Activated CD8-positive, alpha-beta T cell treated with anti-CD3 and anti-CD28 coated beads for 36 hours (primary cell): ENCODE results near the gene PTPN1. TPM values are rescaled to one million over a fixed set of nuclear protein-coding genes. Genes with fewer than 3 reads are reported as not detected.
A peak's percentile ranks its signal among the peaks of the same experiment; 100 is the strongest.

ENCODE experiments used
- ATAC-seq: fragments of 200-7000 bp; cut with Tn5 transposase; one replicate; pipeline ENCODE4 v1.10.0; 2021; ENCODE audit warnings: mild to moderate bottlenecking, moderate library complexity
- CTCF ChIA-PET: fragments of 350-600 bp; sonication (Branson Sonifier 250); formaldehyde crosslinking; loops from one replicate; lab custom pipeline; 2021; ENCODE audit warnings: antibody characterized with exemption; lab: Charles Lee
- POLR2A ChIA-PET: fragments of 350-600 bp; sonication (Branson Sonifier 250); formaldehyde crosslinking; loops from one replicate; lab custom pipeline; 2021; ENCODE audit warnings: antibody characterized with exemption; lab: Charles Lee
- DNase-seq: peaks from one replicate; pipeline ENCODE4 v3.0.0-alpha.2; 2020
- H3K27ac Mint-ChIP-seq: one replicate; pipeline ENCODE4 v1.8.0; 2021; ENCODE audit warnings: mild to moderate bottlenecking, mixed read lengths
- H3K27me3 Mint-ChIP-seq: one replicate; pipeline ENCODE4 v1.8.0; 2021; ENCODE audit warnings: mixed read lengths
- H3K36me3 Mint-ChIP-seq: one replicate; pipeline ENCODE4 v1.8.0; 2021; ENCODE audit warnings: low read depth, mixed read lengths
- H3K4me1 Mint-ChIP-seq: one replicate; pipeline ENCODE4 v1.8.0; 2021; ENCODE audit warnings: low read depth, mixed read lengths
- H3K4me3 Mint-ChIP-seq: one replicate; pipeline ENCODE4 v1.8.0; 2021; ENCODE audit warnings: mild to moderate bottlenecking, moderate library complexity, mixed read lengths
- H3K9me3 Mint-ChIP-seq: one replicate; pipeline ENCODE4 v1.8.0; 2021; ENCODE audit warnings: mixed read lengths
- intact Hi-C: fragments of 100-400 bp; cut with micrococcal nuclease; formaldehyde crosslinking; loops from one replicate; pipeline ENCODE4 v1.10.0; 2022
- total RNA-seq, 2 experiments: library from RNA; stranded (reverse); gene quantifications; one replicate each; pipeline ENCODE4 v1.2.3, GENCODE V29; 2021
- TF ChIP-seq, protein P1 (sequence below): fragments of 200-600 bp; IDR thresholded peaks from one replicate; pipeline ENCODE4 v1.8.0; 2022; ENCODE audit warnings: antibody characterized with exemption, mild to moderate bottlenecking

PTPN1 gene
- total RNA-seq, 2 experiments from 2014 or later: 65.1 to 66.6 TPM

DNA sequence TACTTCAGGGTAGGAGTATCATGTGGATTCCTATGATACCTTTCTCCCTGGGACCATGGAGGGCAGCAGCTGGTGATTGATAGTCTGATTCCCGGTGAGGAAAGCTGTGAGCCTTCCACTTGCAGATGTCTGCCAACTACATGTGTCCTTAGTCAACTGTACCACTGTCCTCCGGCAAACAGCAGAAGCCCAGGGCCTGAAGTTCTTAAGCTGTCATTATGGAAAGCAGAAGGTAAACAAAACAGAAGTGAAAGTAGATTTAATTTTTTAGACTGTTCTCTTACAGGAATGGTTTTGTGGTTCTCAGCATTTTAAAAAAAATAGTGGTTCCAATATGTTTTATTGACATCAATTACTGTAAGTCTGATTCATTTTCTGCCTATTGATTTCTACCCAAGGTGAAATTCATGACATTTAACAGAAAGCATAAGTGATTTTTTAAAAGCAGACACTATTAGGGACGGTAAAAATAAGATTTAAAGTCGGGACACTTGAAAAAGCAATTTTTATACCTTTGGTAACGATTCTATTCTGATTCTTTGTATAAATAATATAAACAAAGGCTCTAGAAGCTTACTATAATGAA lies 36.6 kb downstream of the PTPN1 start:
- Mint-ChIP-seq H3K9me3 (no peaks in the 10 kb centered on the region), H3K4me3 (peak overlapping the region; percentile 35), H3K4me1 (peaks cover 51% of the 10 kb centered on the region), H3K36me3 (peaks cover 36% of the 10 kb centered on the region), H3K27me3 (no peaks in the 10 kb centered on the region), H3K27ac (peak overlapping the region; percentile 69)
- peak; percentile 55 for ATAC-seq
- CTCF ChIA-PET: interaction anchor here (1.4 to 3.5 kb wide), 4 partner anchors 11 to 248 kb away, joined by 3 to 12 read pairs (median 5); partner anchors contain the start of gene BCAS4
- TF ChIP-seq, protein P1, sequence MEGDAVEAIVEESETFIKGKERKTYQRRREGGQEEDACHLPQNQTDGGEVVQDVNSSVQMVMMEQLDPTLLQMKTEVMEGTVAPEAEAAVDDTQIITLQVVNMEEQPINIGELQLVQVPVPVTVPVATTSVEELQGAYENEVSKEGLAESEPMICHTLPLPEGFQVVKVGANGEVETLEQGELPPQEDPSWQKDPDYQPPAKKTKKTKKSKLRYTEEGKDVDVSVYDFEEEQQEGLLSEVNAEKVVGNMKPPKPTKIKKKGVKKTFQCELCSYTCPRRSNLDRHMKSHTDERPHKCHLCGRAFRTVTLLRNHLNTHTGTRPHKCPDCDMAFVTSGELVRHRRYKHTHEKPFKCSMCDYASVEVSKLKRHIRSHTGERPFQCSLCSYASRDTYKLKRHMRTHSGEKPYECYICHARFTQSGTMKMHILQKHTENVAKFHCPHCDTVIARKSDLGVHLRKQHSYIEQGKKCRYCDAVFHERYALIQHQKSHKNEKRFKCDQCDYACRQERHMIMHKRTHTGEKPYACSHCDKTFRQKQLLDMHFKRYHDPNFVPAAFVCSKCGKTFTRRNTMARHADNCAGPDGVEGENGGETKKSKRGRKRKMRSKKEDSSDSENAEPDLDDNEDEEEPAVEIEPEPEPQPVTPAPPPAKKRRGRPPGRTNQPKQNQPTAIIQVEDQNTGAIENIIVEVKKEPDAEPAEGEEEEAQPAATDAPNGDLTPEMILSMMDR: no peak
- POLR2A ChIA-PET: interaction anchor here (0.7 to 2.1 kb wide), 11 partner anchors 11 to 394 kb away, joined by 3 to 6 read pairs (median 4); no protein-coding TSS in a partner anchor
- intact Hi-C loops: no loop called here
- DNase-seq: peak; percentile 38

DNA sequence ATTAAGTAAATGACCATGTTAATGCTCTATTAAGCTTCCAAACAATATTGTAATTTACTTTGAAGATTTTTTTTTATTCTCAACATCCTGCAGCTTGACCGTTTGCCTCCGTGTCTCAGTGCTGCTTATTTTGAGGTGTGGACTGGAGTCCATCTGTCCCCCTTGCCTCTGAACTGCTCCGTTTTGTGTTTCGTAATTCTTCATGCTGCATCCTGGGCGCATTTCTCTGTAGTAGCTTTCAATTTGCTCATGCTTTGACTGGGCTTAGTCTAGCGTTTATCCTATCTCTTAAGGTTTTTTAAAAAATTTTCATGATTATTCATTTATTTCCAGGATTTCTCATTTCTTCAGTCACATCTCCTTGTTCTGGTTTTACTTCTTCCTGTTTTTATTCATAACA lies 37.8 kb downstream of the PTPN1 start:
- TF ChIP-seq, protein P1: no peak
- Mint-ChIP-seq H3K27ac (peak overlapping the region; percentile 17), H3K4me3 (no peak overlapping the region), H3K36me3 (peaks cover 39% of the 10 kb centered on the region), H3K4me1 (peaks cover 41% of the 10 kb centered on the region), H3K27me3 (no peaks in the 10 kb centered on the region), H3K9me3 (no peaks in the 10 kb centered on the region)
- intact Hi-C loops: no loop called here
- DNase-seq: no peak
- ATAC-seq: no peak
- CTCF ChIA-PET: interaction anchor here (1.1 to 3.5 kb wide), 4 partner anchors 21 to 246 kb away, joined by 3 to 12 read pairs (median 5); partner anchors contain the start of gene BCAS4
- POLR2A ChIA-PET: interaction anchor here (0.6 to 2.7 kb wide), 3 partner anchors 13 to 34 kb away, joined by 3 to 13 read pairs (median 4); no protein-coding TSS in a partner anchor

DNA sequence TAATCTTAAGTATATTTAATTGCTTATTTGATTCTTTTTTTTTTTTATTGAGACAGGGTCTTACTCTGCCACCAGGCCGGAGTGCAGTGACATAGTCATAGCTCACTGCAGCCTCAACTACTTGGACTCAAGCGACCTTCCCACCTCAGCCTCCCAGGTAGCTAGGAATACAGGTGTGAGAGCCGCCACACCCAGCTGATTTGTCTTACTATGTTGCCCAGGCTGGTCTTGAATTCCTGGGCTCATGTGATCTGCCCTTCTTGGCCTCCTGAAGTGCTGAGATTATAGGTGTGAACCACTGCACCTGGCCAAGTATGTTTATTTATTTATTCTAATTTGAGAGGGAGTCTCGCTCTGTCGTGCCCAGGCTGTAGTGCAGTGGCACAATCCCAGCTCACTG lies 38.2 kb downstream of the PTPN1 start:
- ChIA-PET POLR2A (interaction anchor here (1.1 to 2.7 kb wide), 2 partner anchors 22 to 26 kb away, joined by 3 to 13 read pairs; no protein-coding TSS in a partner anchor), CTCF (interaction anchor here (0.6 to 3.5 kb wide), 5 partner anchors 21 to 476 kb away, joined by 3 to 12 read pairs (median 3); no protein-coding TSS in a partner anchor)
- intact Hi-C loops: no loop called here
- Mint-ChIP-seq H3K27ac (peak overlapping the region; percentile 30), H3K4me3 (no peak overlapping the region), H3K4me1 (peaks cover 37% of the 10 kb centered on the region), H3K36me3 (peaks cover 37% of the 10 kb centered on the region), H3K27me3 (no peaks in the 10 kb centered on the region), H3K9me3 (no peaks in the 10 kb centered on the region)
- ATAC-seq (no peak), DNase-seq (no peak)
- TF ChIP-seq, protein P1: no peak

DNA sequence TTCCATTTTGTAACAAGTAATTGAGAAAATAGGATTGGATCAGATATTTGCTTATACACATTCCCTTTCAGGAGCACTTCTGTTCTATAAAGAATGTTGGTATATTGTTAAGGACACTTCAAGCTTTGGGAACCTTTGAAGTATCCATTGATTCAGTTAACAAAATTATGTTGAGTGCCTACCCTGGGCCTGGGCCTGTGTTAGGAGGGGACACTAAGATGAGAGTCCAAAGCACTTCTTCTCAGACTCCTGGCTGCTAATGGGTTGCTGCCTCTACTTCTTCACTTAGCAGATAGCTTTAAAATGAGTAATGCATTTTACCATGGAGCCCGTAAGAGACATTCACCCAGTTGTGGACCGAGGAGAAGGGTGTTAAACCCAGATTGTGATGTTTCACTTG lies 40.3 kb downstream of the PTPN1 start:
- ATAC-seq: no peak
- TF ChIP-seq, protein P1: no peak
- peak overlapping the region; percentile 15 for H3K27ac Mint-ChIP-seq
- POLR2A ChIA-PET: interaction anchor here (1.1 to 2.9 kb wide), 4 partner anchors 11 to 24 kb away, joined by 3 to 16 read pairs (median 4); no protein-coding TSS in a partner anchor
- no peaks in the 10 kb centered on the region for H3K9me3 Mint-ChIP-seq
- peaks cover 24% of the 10 kb centered on the region for H3K4me1 Mint-ChIP-seq
- H3K36me3 Mint-ChIP-seq: peaks cover 33% of the 10 kb centered on the region
- CTCF ChIA-PET: interaction anchor here (0.8 to 1.6 kb wide), 7 partner anchors 25 to 441 kb away, joined by 3 to 6 read pairs (median 3); no protein-coding TSS in a partner anchor
- H3K27me3 Mint-ChIP-seq: no peaks in the 10 kb centered on the region
- no peak for DNase-seq
- H3K4me3 Mint-ChIP-seq: no peak overlapping the region
- intact Hi-C loops: no loop called here

DNA sequence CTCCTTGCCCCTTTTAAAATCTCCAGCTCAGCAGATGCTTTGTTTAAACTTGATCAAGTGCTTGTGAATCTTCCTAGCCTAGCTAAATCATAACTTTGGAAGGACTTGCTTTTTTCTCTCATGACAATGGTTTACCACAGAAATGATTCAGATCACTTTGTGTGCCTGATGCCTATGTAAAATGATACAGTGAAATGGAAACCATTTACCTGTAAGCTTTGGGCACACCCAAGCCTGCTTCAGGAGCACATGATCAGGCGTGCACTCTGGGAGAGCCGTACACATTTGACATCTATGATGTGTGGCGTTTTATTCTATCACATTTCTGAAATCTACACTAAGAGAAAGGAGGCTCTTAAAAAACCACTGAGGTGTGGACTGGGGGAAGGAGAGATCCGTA lies 41.1 kb downstream of the PTPN1 start:
- Mint-ChIP-seq H3K4me3 (no peak overlapping the region), H3K4me1 (peaks cover 22% of the 10 kb centered on the region), H3K9me3 (no peaks in the 10 kb centered on the region), H3K27ac (peak overlapping the region; percentile 35), H3K36me3 (peaks cover 38% of the 10 kb centered on the region), H3K27me3 (no peaks in the 10 kb centered on the region)
- ChIA-PET CTCF (interaction anchor here (0.9 to 1.6 kb wide), 7 partner anchors 11 to 73 kb away, joined by 3 to 6 read pairs (median 4); no protein-coding TSS in a partner anchor), POLR2A (interaction anchor here (1.1 to 2.9 kb wide), 4 partner anchors 9 to 25 kb away, joined by 3 to 16 read pairs (median 4); no protein-coding TSS in a partner anchor)
- TF ChIP-seq, protein P1: no peak
- DNase-seq (no peak), ATAC-seq (peak; percentile 53)
- intact Hi-C loops: no loop called here
